ENCODE data around the gene SH3BP1. TPM values are rescaled to one million over a fixed set of nuclear protein-coding genes. Genes with fewer than 3 reads are reported as not detected.
"Not testable (repeated sequence)": the region's sequence is repeated elsewhere in the genome, so short reads cannot be mapped to it uniquely, and the experiment has no call there.

SH3BP1 gene
- 1 to 10 TPM in 8 of 10 donors, under 1 TPM in 2; 0.50 to 9.3 (median 2.7) TPM for total RNA-seq
- polyA plus RNA-seq, result 1 to 10 TPM; 1.4 to 1.5 TPM
- long read RNA-seq, donor 1, partial matches to known transcripts, result 1 of 1 reads
- long read RNA-seq, donor 1, other reads (novel, unspliced or antisense), result 0 of 1 reads
- long read RNA-seq, donor 2, result 0 reads
- long read RNA-seq, donor 3, result 0 reads

DNA sequence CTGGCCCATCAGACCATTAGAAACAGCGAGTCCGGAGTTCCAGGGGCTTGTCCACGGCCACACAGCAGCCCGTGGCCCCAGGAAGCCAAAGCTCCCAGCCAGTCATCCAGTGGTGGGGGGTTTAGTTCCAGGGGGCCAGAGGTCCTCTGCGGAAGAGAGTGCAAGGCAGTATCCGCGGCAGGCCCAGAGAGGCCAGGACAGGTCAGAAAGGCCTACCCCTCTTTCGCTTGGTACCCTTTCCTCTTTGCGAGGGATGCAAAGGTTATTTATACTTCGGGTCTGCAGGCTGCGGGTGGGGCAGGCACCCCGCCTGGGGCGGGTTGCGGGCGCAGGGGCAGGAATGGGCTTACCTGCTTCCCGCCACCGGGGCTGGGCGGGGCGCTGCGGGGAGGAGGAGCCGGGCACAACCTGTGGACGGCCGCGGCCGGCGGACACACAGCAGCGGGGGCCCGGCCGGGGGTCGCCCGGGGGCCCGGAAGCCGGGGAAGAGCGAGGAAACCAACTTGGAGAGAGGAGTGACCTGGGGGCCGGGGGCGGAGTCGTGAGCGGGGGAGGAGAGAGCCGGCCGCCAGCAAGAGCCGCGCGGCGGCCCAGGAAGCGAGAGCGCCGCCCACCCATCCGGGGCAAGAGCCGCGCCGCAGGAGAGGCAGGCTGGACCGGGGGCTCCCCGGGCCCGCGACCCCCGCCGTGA, at the start of gene SH3BP1:
Gene SH3BP1 (plus strand): TSS at position 600 of the 691 bp plus-strand sequence. CDS start 119 bp downstream, outside the sequence.
- WGBS, 2 donors, result 8 to 11% methylated on average over 42 to 56 of the region's 57 CpGs
- Histone ChIP-seq H3K27me3 (peaks cover 0 to 12% (median 0%) of the 10 kb centered on the region in 7 donors), H3K9me3 (no peaks in the 10 kb centered on the region), H3K4me3 (peak within 1 kb of the TSS in 9 of 10 donors; percentile 43 to 77 (median 59)), H3K27ac (peak within 1 kb of the TSS in 8 of 10 donors; percentile 6 to 95 (median 62)), H3K4me1 (peaks cover 8 to 85% (median 31%) of the 10 kb centered on the region in 9 donors), H3K36me3 (peaks cover 0 to 27% (median 0%) of the 10 kb centered on the region in 9 donors)
- TF ChIP-seq CTCF (IDR thresholded peaks at IDR 0.05), result peak in 1 of 9 donors; percentile 6
- intact Hi-C loops (cut with DNase I), result no loop called here
- ATAC-seq (peak in 7 of 8 donors; percentile 7 to 70 (median 36)), DNase-seq (peak; percentile 53 to 70)

DNA sequence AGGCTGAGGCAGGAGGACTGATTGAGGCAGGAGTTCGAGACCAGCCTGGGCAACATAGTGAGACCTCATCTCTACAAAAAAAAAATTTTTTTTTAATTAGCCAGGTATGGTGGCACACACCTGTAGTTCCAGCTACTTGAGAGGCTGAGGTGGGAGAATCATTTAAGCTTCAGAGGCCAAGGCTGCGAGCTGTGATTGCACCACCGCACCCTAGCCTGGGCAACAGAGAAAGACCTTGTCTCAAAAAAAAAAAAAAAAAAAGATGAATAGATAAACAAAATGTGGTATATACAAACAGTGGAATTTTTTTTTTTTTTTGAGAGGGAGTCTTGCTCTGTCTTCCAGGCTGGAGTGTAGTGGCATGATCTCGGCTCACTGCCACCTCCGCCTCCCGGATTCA, 48.4 kb upstream of the SH3BP1 start:
- H3K36me3 ChIP-seq, result not testable (repeated sequence)

DNA sequence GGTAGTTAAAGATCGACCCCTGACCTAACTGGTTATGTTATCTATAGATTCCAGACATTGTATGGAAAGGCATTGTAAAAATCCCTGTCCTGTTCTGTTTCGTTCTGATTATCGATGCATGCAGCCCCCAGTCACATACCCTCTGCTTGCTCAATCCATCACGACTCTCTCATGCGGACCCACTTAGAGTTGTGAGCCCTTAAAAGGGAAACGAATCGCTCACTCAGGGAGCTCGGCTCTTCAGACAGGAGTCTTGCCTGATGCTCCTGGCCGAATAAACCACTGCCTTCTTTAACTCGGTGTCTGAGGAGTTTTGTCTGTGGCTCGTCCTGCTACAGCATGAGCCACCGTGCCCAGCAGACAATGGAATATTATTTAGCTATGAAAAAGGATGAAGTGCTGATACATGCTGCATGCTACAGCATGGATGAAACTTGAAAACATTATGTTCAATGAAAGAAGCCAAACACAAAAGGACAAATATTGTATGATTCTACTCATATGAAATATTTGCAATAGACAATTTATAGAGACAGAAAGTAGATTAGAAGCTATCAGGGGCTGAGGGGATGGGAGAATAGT, 47.6 kb upstream of the SH3BP1 start:
- DNase-seq (no peak), ATAC-seq (no peak)
- Histone ChIP-seq H3K9me3 (no peaks in the 10 kb centered on the region), H3K27ac (peak overlapping the region in 1 of 10 donors; percentile 29), H3K36me3 (no peaks in the 10 kb centered on the region), H3K4me1 (peaks cover 0 to 27% (median 3%) of the 10 kb centered on the region in 9 donors), H3K4me3 (peak overlapping the region in 2 of 10 donors; percentile 12 to 13), H3K27me3 (no peaks in the 10 kb centered on the region)
- TF ChIP-seq CTCF (IDR thresholded peaks at IDR 0.05), result no peak
- intact Hi-C loops (cut with DNase I), result loop anchor here in 9 of 10 donors (1.0 to 10.0 kb wide), 9 partner anchors 47 to 277 kb away; no protein-coding TSS in a partner anchor
- 79 to 87% methylated on average over 12 of the region's 12 CpGs for WGBS, 2 donors

More for the DNA sequence above, 48.4 kb upstream of the SH3BP1 start:
- peaks cover 0 to 27% (median 3%) of the 10 kb centered on the region in 9 donors for H3K4me1 ChIP-seq
- peak overlapping the region in 1 of 10 donors; percentile 70 for H3K27ac ChIP-seq
- ATAC-seq, DNase-seq, H3K27me3 ChIP-seq, H3K4me3 ChIP-seq, H3K9me3 ChIP-seq: not testable (repeated sequence)
- 96 to 98% methylated on average over 6 of the region's 6 CpGs for WGBS, 2 donors
- intact Hi-C loops (cut with DNase I), result loop anchor here in 7 of 10 donors (2.0 to 10.0 kb wide), 4 partner anchors 46 to 276 kb away; no protein-coding TSS in a partner anchor

DNA sequence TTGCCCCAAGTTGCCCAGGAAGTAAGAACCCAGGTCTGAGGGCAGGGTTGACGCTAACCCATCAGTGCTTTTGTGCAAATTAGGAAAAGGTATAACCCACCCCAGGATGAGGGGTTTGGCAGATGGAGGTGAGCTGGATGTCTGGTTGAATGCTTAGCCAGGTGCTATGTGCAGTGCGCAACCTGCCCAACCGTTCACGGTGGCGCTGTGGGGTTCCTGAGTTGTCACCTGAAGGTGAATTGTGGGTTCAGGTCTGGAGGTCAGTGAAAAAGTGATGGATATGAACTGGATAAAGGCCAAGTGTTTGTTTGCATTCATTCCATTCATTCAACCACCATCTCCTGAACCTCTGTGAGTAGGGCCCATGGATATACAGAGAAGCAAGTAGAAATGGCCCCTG, 45.2 kb upstream of the SH3BP1 start:
- Histone ChIP-seq H3K4me1 (peaks cover 0 to 29% (median 3%) of the 10 kb centered on the region in 9 donors), H3K27ac (no peak overlapping the region), H3K9me3 (no peaks in the 10 kb centered on the region), H3K36me3 (no peaks in the 10 kb centered on the region), H3K27me3 (no peaks in the 10 kb centered on the region), H3K4me3 (no peak overlapping the region)
- no peak for DNase-seq
- 93 to 95% methylated on average over 5 of the region's 5 CpGs for WGBS, 2 donors
- ATAC-seq, result no peak
- intact Hi-C loops (cut with DNase I), result loop anchor here in 7 of 10 donors (1.0 to 10.0 kb wide), 5 partner anchors 52 to 279 kb away; no protein-coding TSS in a partner anchor
- TF ChIP-seq CTCF (IDR thresholded peaks at IDR 0.05), result no peak

Data from heart right ventricle (tissue), 16 donors.